ENCODE measurements around the gene E2F4. TPM values are rescaled to one million over a fixed set of nuclear protein-coding genes. Genes with fewer than 3 reads are reported as not detected.

The E2F4 gene
- total and polyA plus RNA-seq, 9 of the 15 experiments (the other 6 are each of a cell fraction or from before 2014, with no cell fraction given), result 9.7 to 139 (median 106) TPM

DNA sequence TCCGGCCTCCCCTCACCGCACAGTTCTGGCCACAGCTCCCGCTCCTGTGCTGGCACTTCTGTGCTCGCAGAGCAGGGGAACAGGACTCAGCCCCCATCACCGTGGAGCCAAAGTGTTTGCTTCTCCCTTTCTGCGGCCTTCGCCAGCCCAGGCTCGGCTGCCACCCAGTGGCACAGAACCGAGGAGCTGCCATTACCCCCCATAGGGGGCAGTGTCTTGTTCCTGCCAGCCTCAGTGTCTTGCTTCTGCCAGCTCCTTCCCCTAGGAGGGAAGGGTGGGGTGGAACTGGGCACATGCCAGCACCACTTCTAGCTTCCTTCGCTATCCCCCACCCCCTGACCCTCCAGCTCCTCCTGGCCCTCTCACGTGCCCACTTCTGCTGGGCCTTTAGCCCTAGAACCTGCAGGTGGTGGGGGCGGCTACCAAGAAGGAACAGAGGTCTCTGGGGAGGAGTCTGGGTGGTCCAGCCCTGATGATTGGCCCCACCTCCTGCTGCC is 6.3 kb downstream of the E2F4 start:
- peaks cover 93% of the 10 kb centered on the region for H3K36me3 ChIP-seq (ENCODE audit: control insufficient read depth, insufficient read depth, low read length)
- ChIA-PET CTCF (ENCODE audit: low intra/inter-chr PET ratio) (no interaction called here), POLR2A (interaction anchor here (0.9 to 2.2 kb wide), 3 partner anchors 11 to 29 kb away, joined by 3 to 9 read pairs (median 5); partner anchors contain the start of genes NOL3 and TMEM208)
- H3K27ac ChIP-seq (ENCODE audit: extremely low read depth, low read depth, low read length), result no peak overlapping the region
- TF ChIP-seq RBM25 (IDR thresholded peaks at IDR 0.05; ENCODE audit: low read depth, low read length, severe bottlenecking), result no peak
- TF ChIP-seq SRSF3 (IDR thresholded peaks at IDR 0.05; ENCODE audit: insufficient read depth, low read length), result no peak
- no peak for TF ChIP-seq KDM1A (IDR thresholded peaks at IDR 0.05)
- no peak for TF ChIP-seq HNRNPUL1 (IDR thresholded peaks at IDR 0.05; ENCODE audit: low read length)
- TF ChIP-seq CTCF (IDR thresholded peaks at IDR 0.05 in 2 of 3, conservative IDR thresholded peaks at IDR 0.05 in 1 of 3; ENCODE audit: insufficient read depth in 2 of 3, low read depth in 1 of 3, low read length in 3 of 3), result peak; percentile 24 to 45 (median 29); a peak in 3 of 6 replicates
- TF ChIP-seq RBFOX2 (IDR thresholded peaks at IDR 0.05; ENCODE audit: low read depth, low read length), result peak; percentile 49; the same call in 1 of the 2 replicates
- peak; percentile 67 for TF ChIP-seq POLR2G (IDR thresholded peaks at IDR 0.05; ENCODE audit: low read depth, low read length)
- no peak for FAIRE-seq
- H3K27me3 ChIP-seq (ENCODE audit: control insufficient read depth in 2 of 2, insufficient read depth in 2 of 2, low read length in 2 of 2), result no peaks in the 10 kb centered on the region
- H3K9ac ChIP-seq (ENCODE audit: insufficient read depth in 1 of 2, low read depth in 2 of 2, low read length in 2 of 2), result no peak overlapping the region; a peak in 1 of 4 replicates
- WGBS (ENCODE audit: insufficient coverage, low coverage, missing lambda C conversion rate), result 93% methylated on average over 10 of the region's 12 CpGs
- no peaks in the 10 kb centered on the region for H4K20me1 ChIP-seq (replicated peaks; ENCODE audit: control insufficient read depth, insufficient read depth, low read length)
- intact Hi-C loops (cut with micrococcal nuclease) (no loop called here), in situ Hi-C loops (cut with MboI) (no loop called here)
- H3K9me1 ChIP-seq (ENCODE audit: control insufficient read depth, insufficient read depth, low read length), result no peaks in the 10 kb centered on the region
- no peak overlapping the region for H3K4me2 ChIP-seq (ENCODE audit: insufficient read depth, low read length)
- ATAC-seq, result no peak
- DNase-seq (ENCODE audit: extremely low read depth in 1 of 4, low spot score in 3 of 4), result no peak
- H3K79me2 ChIP-seq (ENCODE audit: control insufficient read depth, insufficient read depth, low read length), result peaks cover 26% of the 10 kb centered on the region
- H3K9me3 ChIP-seq (replicated peaks; ENCODE audit: control insufficient read depth, insufficient read depth, low read depth, low read length), result no peaks in the 10 kb centered on the region
- no peak overlapping the region for H2AFZ ChIP-seq (ENCODE audit: low read depth, low read length)
- no TSS peak for BruUV-seq (replicated peaks)
- H3K4me1 ChIP-seq (replicated peaks in 1 of 2; ENCODE audit: control insufficient read depth in 2 of 2, insufficient read depth in 2 of 2, low read length in 2 of 2), result peaks cover 14 to 59% of the 10 kb centered on the region in 2 experiments
- no peak overlapping the region for H3K4me3 ChIP-seq
